PC-9 (cell line): ENCODE results near the gene USF2. TPM values are rescaled to one million over a fixed set of nuclear protein-coding genes. Genes with fewer than 3 reads are reported as not detected.

Experiments used
- BruUV-seq: library from RNA; stranded (reverse); fragments of 400-500 nt; replicated peaks from 2 replicates; lab custom pipeline; 2021; lab: Mats Ljungman, UMichigan
- CTCF ChIA-PET: fragments of 300-600 bp; sonication (Branson Sonifier 250); formaldehyde crosslinking; loops from one replicate; lab custom pipeline; 2022; ENCODE audit warnings: antibody characterized with exemption; lab: Charles Lee
- POLR2A ChIA-PET: fragments of 300-600 bp; sonication (Branson Sonifier 250); formaldehyde crosslinking; loops from one replicate; lab custom pipeline; 2022; ENCODE audit warnings: antibody characterized with exemption; ENCODE audit not compliant: unreplicated experiment; lab: Charles Lee
- DNase-seq, 2 experiments: peaks; one replicate each; pipeline versions ENCODE4 v3.0.0 to v3.0.0-alpha.2; 2015 to 2022; ENCODE audit warnings: mixed read lengths in 1 of 2
- H2AFZ ChIP-seq: fragments of 200-600 bp; sonication (generic); 2 replicates; pipeline ENCODE4 v1.8.1; 2017; ENCODE audit warnings: antibody characterized with exemption
- H3F3A ChIP-seq: fragments of 200-600 bp; sonication (generic); 2 replicates; pipeline ENCODE4 v1.8.1; 2017; ENCODE audit warnings: antibody characterized with exemption, mild to moderate bottlenecking, low read depth; ENCODE audit not compliant: insufficient read depth
- H3K27ac ChIP-seq: fragments of 200-600 bp; sonication (generic); 2 replicates; pipeline ENCODE4 v1.6.1; 2016; ENCODE audit warnings: mixed run types
- H3K27me3 ChIP-seq: fragments of 200-600 bp; sonication (generic); 2 replicates; pipeline ENCODE4 v1.6.1; 2016; ENCODE audit warnings: low read depth, mixed run types; ENCODE audit not compliant: insufficient read depth
- H3K36me3 ChIP-seq: fragments of 200-600 bp; sonication (generic); 2 replicates; pipeline ENCODE4 v1.6.1; 2016; ENCODE audit warnings: low read depth, mixed run types
- H3K4me1 ChIP-seq: fragments of 200-600 bp; sonication (generic); replicated peaks from 2 replicates; pipeline ENCODE4 v1.6.1; 2016; ENCODE audit warnings: mixed run types; ENCODE audit not compliant: insufficient read depth
- H3K4me2 ChIP-seq: fragments of 200-600 bp; sonication (generic); 2 replicates; pipeline ENCODE4 v1.6.1; 2017; ENCODE audit warnings: mixed run types
- H3K4me3 ChIP-seq: fragments of 200-600 bp; sonication (generic); 2 replicates; pipeline ENCODE4 v1.6.1; 2016; ENCODE audit warnings: mixed run types
- H3K79me2 ChIP-seq: fragments of 200-600 bp; sonication (generic); 2 replicates; pipeline ENCODE4 v1.6.1; 2017; ENCODE audit warnings: low read depth, mixed run types
- H3K9me2 ChIP-seq: fragments of 200-600 bp; sonication (generic); 2 replicates; pipeline ENCODE4 v1.8.1; 2017; ENCODE audit warnings: mild to moderate bottlenecking; ENCODE audit not compliant: insufficient read depth
- H3K9me3 ChIP-seq: fragments of 200-600 bp; sonication (generic); 2 replicates; pipeline ENCODE4 v1.8.1; 2016; ENCODE audit warnings: low read depth; ENCODE audit not compliant: insufficient read depth
- H4K20me1 ChIP-seq: fragments of 200-600 bp; sonication (generic); 2 replicates; pipeline ENCODE4 v1.8.1; 2017; ENCODE audit not compliant: insufficient read depth
- EZH2 ChIP-seq: fragments of 200-600 bp; sonication (generic); IDR thresholded peaks from 2 replicates; pipeline ENCODE4 v1.8.0; 2017; ENCODE audit warnings: antibody characterized with exemption, low read depth
- intact Hi-C: fragments of 100-400 bp; cut with micrococcal nuclease; formaldehyde crosslinking; loops from one replicate; pipeline ENCODE4 v1.10.0; 2022; ENCODE audit not compliant: unreplicated experiment
- total RNA-seq: library from RNA; stranded (reverse); gene quantifications from 2 replicates; pipeline ENCODE4 v1.2.3, GENCODE V29; 2021
- TF ChIP-seq, protein P1 (sequence below): fragments of 200-600 bp; sonication (generic); conservative IDR thresholded peaks from 2 replicates; pipeline ENCODE4 v1.6.1; 2017; ENCODE audit warnings: mixed run types, antibody characterized with exemption, mild to moderate bottlenecking, moderate library complexity

The USF2 gene
- total RNA-seq, 1 experiment from 2014 or later = 98.2 TPM

DNA sequence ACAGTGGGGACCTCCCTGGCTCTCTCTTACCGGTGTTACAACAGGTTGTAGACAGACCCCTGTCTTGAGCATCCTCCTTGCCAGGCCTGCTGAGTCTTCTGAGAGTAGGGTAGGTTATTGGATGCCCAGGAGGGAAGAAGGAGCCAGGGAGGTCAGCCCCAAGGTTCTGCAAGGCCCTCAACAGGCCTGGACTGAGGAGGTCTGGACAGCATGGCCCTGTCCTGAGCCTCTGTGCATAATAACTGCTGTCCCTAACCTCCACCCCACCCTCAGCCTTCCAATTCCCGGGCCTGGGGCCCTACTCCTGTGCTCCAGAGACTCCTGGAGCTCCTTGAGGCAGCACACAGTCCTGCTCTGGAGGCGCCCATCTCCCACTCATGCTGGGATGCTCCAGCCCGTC, 60.6 kb downstream of the USF2 start:
- Histone ChIP-seq H3K4me1 (peaks cover 3% of the 10 kb centered on the region; the same call in 1 of the 2 replicates), H3K36me3 (peaks cover 44% of the 10 kb centered on the region), H3K9me2 (no peaks in the 10 kb centered on the region), H2AFZ (no peak overlapping the region), H3K4me2 (no peak overlapping the region), H3K79me2 (0 out of 2 replicates have a peak, but pooled peaks cover 10% of the 10 kb centered on the region), H3F3A (0 out of 2 replicates have a peak, but pooled peaks cover 2% of the 10 kb centered on the region), H3K4me3 (no peak overlapping the region), H3K27ac (no peak overlapping the region), H3K27me3 (no peaks in the 10 kb centered on the region), H4K20me1 (peaks cover 6% of the 10 kb centered on the region; the same call in 1 of the 2 replicates), H3K9me3 (no peaks in the 10 kb centered on the region)
- intact Hi-C loops = no loop called here
- no peak for TF ChIP-seq EZH2
- TF ChIP-seq, protein P1, sequence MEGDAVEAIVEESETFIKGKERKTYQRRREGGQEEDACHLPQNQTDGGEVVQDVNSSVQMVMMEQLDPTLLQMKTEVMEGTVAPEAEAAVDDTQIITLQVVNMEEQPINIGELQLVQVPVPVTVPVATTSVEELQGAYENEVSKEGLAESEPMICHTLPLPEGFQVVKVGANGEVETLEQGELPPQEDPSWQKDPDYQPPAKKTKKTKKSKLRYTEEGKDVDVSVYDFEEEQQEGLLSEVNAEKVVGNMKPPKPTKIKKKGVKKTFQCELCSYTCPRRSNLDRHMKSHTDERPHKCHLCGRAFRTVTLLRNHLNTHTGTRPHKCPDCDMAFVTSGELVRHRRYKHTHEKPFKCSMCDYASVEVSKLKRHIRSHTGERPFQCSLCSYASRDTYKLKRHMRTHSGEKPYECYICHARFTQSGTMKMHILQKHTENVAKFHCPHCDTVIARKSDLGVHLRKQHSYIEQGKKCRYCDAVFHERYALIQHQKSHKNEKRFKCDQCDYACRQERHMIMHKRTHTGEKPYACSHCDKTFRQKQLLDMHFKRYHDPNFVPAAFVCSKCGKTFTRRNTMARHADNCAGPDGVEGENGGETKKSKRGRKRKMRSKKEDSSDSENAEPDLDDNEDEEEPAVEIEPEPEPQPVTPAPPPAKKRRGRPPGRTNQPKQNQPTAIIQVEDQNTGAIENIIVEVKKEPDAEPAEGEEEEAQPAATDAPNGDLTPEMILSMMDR = no peak
- CTCF ChIA-PET = no interaction called here
- POLR2A ChIA-PET = no interaction called here
- no TSS peak for BruUV-seq
- DNase-seq = no peak

Other genes with a start within 250 kb of the USF2 start
- 2.4 and 3.0 TPM in 2 replicates for gene SCN1B, start 238.5 kb upstream of the USF2 start, total RNA-seq
- 12.3 and 19.2 TPM in 2 replicates for gene HPN, start 227.2 kb upstream of the USF2 start, total RNA-seq
- gene FXYD3, start 153.1 kb upstream of the USF2 start, total RNA-seq = 240 and 287 TPM in 2 replicates
- 1.2 and 1.3 TPM in 2 replicates for gene LGI4, start 133.9 kb upstream of the USF2 start, total RNA-seq
- gene FXYD1, start 130.1 kb upstream of the USF2 start, total RNA-seq = not detected in 2 replicates
- gene FXYD7, start 125.7 kb upstream of the USF2 start, total RNA-seq = not detected in 2 replicates
- 137 and 181 TPM in 2 replicates for gene FXYD5, start 114.2 kb upstream of the USF2 start, total RNA-seq
- gene FAM187B, start 40.2 kb upstream of the USF2 start, total RNA-seq = not detected in 2 replicates
- 131 and 145 TPM in 2 replicates for gene LSR, start 20.0 kb upstream of the USF2 start, total RNA-seq
- 0.52 TPM in 1 of 2 replicates, not detected in the other for gene HAMP, start 13.6 kb downstream of the USF2 start, total RNA-seq
- gene MAG, start 23.2 kb downstream of the USF2 start, total RNA-seq = 13.4 and 15.3 TPM in 2 replicates
- gene CD22, start 60.2 kb downstream of the USF2 start, total RNA-seq = 28.1 and 29.8 TPM in 2 replicates
- 0.23 and 0.44 TPM in 2 replicates for gene FFAR1, start 78.9 kb downstream of the USF2 start, total RNA-seq
- gene FFAR3, start 89.5 kb downstream of the USF2 start, total RNA-seq = not detected in 2 replicates
- not detected in 2 replicates for gene GPR42, start 102.1 kb downstream of the USF2 start, total RNA-seq
- not detected in 2 replicates for gene FFAR2, start 179.3 kb downstream of the USF2 start, total RNA-seq
- not detected in 2 replicates for gene KRTDAP, start 221.5 kb downstream of the USF2 start, total RNA-seq
- gene DMKN, start 244.7 kb downstream of the USF2 start, total RNA-seq = 135 and 144 TPM in 2 replicates